GM23338 (cell line): ENCODE measurements around the gene NEO1. TPM values are rescaled to one million over a fixed set of nuclear protein-coding genes. Genes with fewer than 3 reads are reported as not detected.

Source experiments
- ATAC-seq: fragments of 200-7000 bp; cut with Tn5 transposase; 3 replicates; pipeline ENCODE4 v1.9.1; 2020
- DNase-seq: peaks from one replicate; pipeline ENCODE4 v3.0.0-alpha.2; 2015; ENCODE audit warnings: low spot score
- H2AFZ ChIP-seq: fragments of 200-600 bp; sonication (generic); 2 replicates; pipeline ENCODE4 v1.8.0; 2016; ENCODE audit warnings: antibody characterized with exemption, mild to moderate bottlenecking, moderate library complexity
- H3F3A ChIP-seq: fragments of 200-600 bp; sonication (generic); replicated peaks from 2 replicates; pipeline ENCODE4 v1.8.0; 2017; ENCODE audit warnings: antibody characterized with exemption, mixed run types, low read depth
- H3K27ac ChIP-seq: fragments of 200-600 bp; sonication (generic); 2 replicates; pipeline ENCODE4 v1.6.1; 2016; ENCODE audit warnings: low read depth
- H3K27me3 ChIP-seq: fragments of 200-600 bp; sonication (generic); 2 replicates; pipeline ENCODE4 v1.8.0; 2016; ENCODE audit warnings: mild to moderate bottlenecking, mixed run types, moderate library complexity; ENCODE audit not compliant: insufficient read depth
- H3K36me3 ChIP-seq: fragments of 200-600 bp; sonication (generic); 2 replicates; pipeline ENCODE4 v1.8.0; 2016; ENCODE audit warnings: mild to moderate bottlenecking; ENCODE audit not compliant: insufficient read depth
- H3K4me1 ChIP-seq: fragments of 200-600 bp; sonication (generic); 2 replicates; pipeline ENCODE4 v1.8.0; 2016; ENCODE audit warnings: mild to moderate bottlenecking, moderate library complexity; ENCODE audit not compliant: insufficient read depth
- H3K4me2 ChIP-seq: fragments of 200-600 bp; sonication (generic); 2 replicates; pipeline ENCODE4 v1.7.1; 2017; ENCODE audit warnings: mixed run types
- H3K4me3 ChIP-seq: fragments of 200-600 bp; sonication (generic); 2 replicates; pipeline ENCODE4 v1.6.1; 2016; ENCODE audit warnings: mixed run types
- H3K79me2 ChIP-seq: fragments of 200-600 bp; sonication (generic); replicated peaks from 2 replicates; pipeline ENCODE4 v1.8.0; 2017; ENCODE audit warnings: mild to moderate bottlenecking; ENCODE audit not compliant: insufficient read depth
- H3K9me2 ChIP-seq: fragments of 200-600 bp; sonication (generic); 2 replicates; pipeline ENCODE4 v1.8.0; 2017; ENCODE audit not compliant: insufficient read depth
- H4K20me1 ChIP-seq: fragments of 200-600 bp; sonication (generic); replicated peaks from 2 replicates; pipeline ENCODE4 v1.8.0; 2017; ENCODE audit warnings: mild to moderate bottlenecking; ENCODE audit not compliant: insufficient read depth
- H3K27ac Mint-ChIP-seq: 2 replicates; pipeline ENCODE4 v1.8.0; 2020; ENCODE audit warnings: inconsistent platforms, mild to moderate bottlenecking, moderate library complexity, mixed read lengths
- H3K27me3 Mint-ChIP-seq: 3 replicates; pipeline ENCODE4 v1.8.0; 2022; ENCODE audit warnings: low read depth, mild to moderate bottlenecking, moderate library complexity, mixed read lengths, inconsistent platforms; ENCODE audit not compliant: insufficient read depth, poor library complexity
- H3K36me3 Mint-ChIP-seq: 3 replicates; pipeline ENCODE4 v1.8.0; 2021; ENCODE audit warnings: low read depth, mild to moderate bottlenecking, inconsistent platforms, moderate library complexity, mixed read lengths
- H3K4me1 Mint-ChIP-seq: 3 replicates; pipeline ENCODE4 v1.8.0; 2020; ENCODE audit warnings: mild to moderate bottlenecking, inconsistent platforms, mixed read lengths
- H3K4me3 Mint-ChIP-seq: 3 replicates; pipeline ENCODE4 v1.8.0; 2021; ENCODE audit warnings: moderate library complexity, mild to moderate bottlenecking, inconsistent platforms, mixed read lengths
- H3K9me3 Mint-ChIP-seq: 3 replicates; pipeline ENCODE4 v1.8.0; 2020; ENCODE audit warnings: moderate library complexity, mild to moderate bottlenecking, inconsistent platforms, mixed read lengths
- CREB1 ChIP-seq: fragments of 250-450 bp; sonication (Bioruptor Pico); IDR thresholded peaks from 2 replicates; pipeline ENCODE4 v1.5.0; 2020; ENCODE audit warnings: low read depth, mild to moderate bottlenecking, moderate library complexity
- ETS1 ChIP-seq: IDR thresholded peaks from 2 replicates; pipeline ENCODE4 v1.6.1; 2016; ENCODE audit warnings: antibody characterized with exemption
- EZH2 ChIP-seq: fragments of 200-600 bp; sonication (generic); IDR thresholded peaks from one replicate; pipeline ENCODE4 v1.8.0; 2017; ENCODE audit warnings: antibody characterized with exemption, mild to moderate bottlenecking, low read depth; ENCODE audit not compliant: unreplicated experiment
- EZH2phosphoT487 ChIP-seq: fragments of 200-600 bp; sonication (generic); IDR thresholded peaks from one replicate; pipeline ENCODE4 v1.8.1; 2018; ENCODE audit warnings: antibody characterized with exemption; ENCODE audit not compliant: unreplicated experiment
- JUNB ChIP-seq: IDR thresholded peaks from one replicate; pipeline ENCODE4 v1.6.1; 2016; ENCODE audit warnings: antibody characterized with exemption; ENCODE audit not compliant: unreplicated experiment
- NANOG ChIP-seq: IDR thresholded peaks from 2 replicates; pipeline ENCODE4 v1.6.1; 2016; ENCODE audit warnings: antibody characterized with exemption, borderline replicate concordance
- POLR2AphosphoS5 ChIP-seq: IDR thresholded peaks from 2 replicates; pipeline ENCODE4 v1.6.1; 2016; ENCODE audit warnings: antibody characterized with exemption, low read depth
- STAT1 ChIP-seq: IDR thresholded peaks from one replicate; pipeline ENCODE4 v1.6.1; 2016; ENCODE audit warnings: antibody characterized with exemption; ENCODE audit not compliant: unreplicated experiment
- ZNF114 ChIP-seq: fragments of 250-450 bp; sonication (Bioruptor Pico); IDR thresholded peaks from 2 replicates; pipeline ENCODE4 v1.5.0; 2020; ENCODE audit warnings: mild to moderate bottlenecking, moderate library complexity
- ZNF331 ChIP-seq: fragments of 250-450 bp; sonication (Bioruptor Pico); IDR thresholded peaks from 2 replicates; pipeline ENCODE4 v1.5.0; 2020; ENCODE audit warnings: low read depth, mild to moderate bottlenecking, moderate library complexity
- ZNF462 ChIP-seq: fragments of 250-450 bp; sonication (Bioruptor Pico); IDR thresholded peaks from 2 replicates; pipeline ENCODE4 v1.5.0; 2020; ENCODE audit warnings: mild to moderate bottlenecking, moderate library complexity
- polyA plus RNA-seq: library from polyadenylated mRNA; unstranded; fragments of >200 nt; fragmentation: Nextera tagmentation; extraction: Ambion mirVana; gene quantifications from 2 replicates; pipeline ENCODE4 v1.2.1, GENCODE V29; 2016
- total RNA-seq: library from RNA; depleted of rRNA; stranded (reverse); fragments of >200 nt; shearing (Covaris generic); gene quantifications from 2 replicates; pipeline ENCODE4 v1.2.3, GENCODE V29; 2014
- TF ChIP-seq, protein P1 (sequence below), 2 experiments: fragments of 200-600 bp in 1 of 2; sonication (generic) in 1 of 2; conservative IDR thresholded peaks; 2 replicates each; pipeline versions ENCODE4 v1.5.1 to v1.6.1; 2016 to 2017; ENCODE audit warnings: antibody characterized with exemption in 2 of 2, low read depth in 2 of 2, mild to moderate bottlenecking in 2 of 2, moderate library complexity in 1 of 2
- TF ChIP-seq, protein P2 (sequence below): IDR thresholded peaks from one replicate; pipeline ENCODE4 v1.6.1; 2018; ENCODE audit warnings: antibody characterized with exemption; ENCODE audit not compliant: unreplicated experiment

Gene NEO1
- total and polyA plus RNA-seq, 2 experiments from 2014 or later: 8.4 to 45.8 TPM

DNA sequence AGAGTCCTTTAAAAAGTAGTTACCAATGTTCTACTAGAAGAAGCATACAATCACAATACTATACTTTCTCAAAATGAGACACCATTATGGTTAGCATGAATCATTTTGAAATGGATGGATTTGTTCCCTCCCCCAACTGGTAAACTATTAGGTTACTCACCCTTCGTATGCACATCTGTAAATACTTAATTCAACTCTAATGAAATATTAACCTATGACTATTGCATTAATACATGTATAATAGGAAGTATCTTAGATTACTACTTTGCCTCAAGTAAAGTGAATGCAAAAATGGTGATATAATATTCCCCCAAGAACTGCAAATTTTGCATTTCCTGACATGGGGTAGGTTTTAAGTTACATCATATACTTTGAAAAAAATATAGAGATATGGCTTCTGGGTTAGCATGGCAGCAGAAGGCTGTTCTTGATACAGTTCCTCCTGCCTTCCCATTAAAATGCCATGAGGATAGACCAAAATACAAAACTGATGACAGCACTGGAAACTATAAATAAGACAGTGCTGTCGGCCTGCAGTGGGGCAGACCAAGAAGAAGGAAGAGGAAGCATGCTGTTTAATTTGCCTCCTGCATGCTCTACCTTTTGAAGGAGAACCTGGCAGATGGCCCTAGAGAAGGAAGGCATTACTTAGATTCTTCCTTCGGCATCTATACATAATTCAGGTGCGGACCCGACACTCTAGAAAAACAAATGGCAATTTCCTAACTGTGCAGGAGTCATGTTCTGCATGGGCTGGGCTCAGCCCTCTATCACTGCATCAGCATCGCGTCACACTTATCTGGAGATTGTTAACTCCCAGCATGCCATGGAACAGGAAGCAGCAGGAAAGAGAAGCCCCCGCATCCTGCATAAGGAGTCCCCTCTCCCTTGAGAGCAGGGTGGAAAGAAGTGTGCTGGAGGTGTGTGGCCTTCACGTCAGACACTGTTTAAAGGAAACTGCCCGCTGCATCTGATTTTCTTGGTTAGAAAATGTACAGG lies 41.8 kb upstream of the NEO1 start:
- H3K27me3 ChIP-seq: no peaks in the 10 kb centered on the region
- peaks cover 8% of the 10 kb centered on the region for H3K27me3 Mint-ChIP-seq
- H3K9me3 Mint-ChIP-seq: no peaks in the 10 kb centered on the region; the same call in 2 of the 3 replicates
- TF ChIP-seq ZNF331 (CRISPR knock-in tag) (no peak), STAT1 (no peak), EZH2 (no peak), CREB1 (CRISPR knock-in tag) (no peak), JUNB (no peak), EZH2phosphoT487 (no peak), NANOG (no peak), ZNF462 (no peak), ETS1 (no peak), ZNF114 (no peak), POLR2AphosphoS5 (no peak)
- TF ChIP-seq, protein P1, sequence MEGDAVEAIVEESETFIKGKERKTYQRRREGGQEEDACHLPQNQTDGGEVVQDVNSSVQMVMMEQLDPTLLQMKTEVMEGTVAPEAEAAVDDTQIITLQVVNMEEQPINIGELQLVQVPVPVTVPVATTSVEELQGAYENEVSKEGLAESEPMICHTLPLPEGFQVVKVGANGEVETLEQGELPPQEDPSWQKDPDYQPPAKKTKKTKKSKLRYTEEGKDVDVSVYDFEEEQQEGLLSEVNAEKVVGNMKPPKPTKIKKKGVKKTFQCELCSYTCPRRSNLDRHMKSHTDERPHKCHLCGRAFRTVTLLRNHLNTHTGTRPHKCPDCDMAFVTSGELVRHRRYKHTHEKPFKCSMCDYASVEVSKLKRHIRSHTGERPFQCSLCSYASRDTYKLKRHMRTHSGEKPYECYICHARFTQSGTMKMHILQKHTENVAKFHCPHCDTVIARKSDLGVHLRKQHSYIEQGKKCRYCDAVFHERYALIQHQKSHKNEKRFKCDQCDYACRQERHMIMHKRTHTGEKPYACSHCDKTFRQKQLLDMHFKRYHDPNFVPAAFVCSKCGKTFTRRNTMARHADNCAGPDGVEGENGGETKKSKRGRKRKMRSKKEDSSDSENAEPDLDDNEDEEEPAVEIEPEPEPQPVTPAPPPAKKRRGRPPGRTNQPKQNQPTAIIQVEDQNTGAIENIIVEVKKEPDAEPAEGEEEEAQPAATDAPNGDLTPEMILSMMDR (conservative IDR thresholded peaks at IDR 0.05; ENCODE audit: low read depth in 2 of 2): no peak
- TF ChIP-seq, protein P2, sequence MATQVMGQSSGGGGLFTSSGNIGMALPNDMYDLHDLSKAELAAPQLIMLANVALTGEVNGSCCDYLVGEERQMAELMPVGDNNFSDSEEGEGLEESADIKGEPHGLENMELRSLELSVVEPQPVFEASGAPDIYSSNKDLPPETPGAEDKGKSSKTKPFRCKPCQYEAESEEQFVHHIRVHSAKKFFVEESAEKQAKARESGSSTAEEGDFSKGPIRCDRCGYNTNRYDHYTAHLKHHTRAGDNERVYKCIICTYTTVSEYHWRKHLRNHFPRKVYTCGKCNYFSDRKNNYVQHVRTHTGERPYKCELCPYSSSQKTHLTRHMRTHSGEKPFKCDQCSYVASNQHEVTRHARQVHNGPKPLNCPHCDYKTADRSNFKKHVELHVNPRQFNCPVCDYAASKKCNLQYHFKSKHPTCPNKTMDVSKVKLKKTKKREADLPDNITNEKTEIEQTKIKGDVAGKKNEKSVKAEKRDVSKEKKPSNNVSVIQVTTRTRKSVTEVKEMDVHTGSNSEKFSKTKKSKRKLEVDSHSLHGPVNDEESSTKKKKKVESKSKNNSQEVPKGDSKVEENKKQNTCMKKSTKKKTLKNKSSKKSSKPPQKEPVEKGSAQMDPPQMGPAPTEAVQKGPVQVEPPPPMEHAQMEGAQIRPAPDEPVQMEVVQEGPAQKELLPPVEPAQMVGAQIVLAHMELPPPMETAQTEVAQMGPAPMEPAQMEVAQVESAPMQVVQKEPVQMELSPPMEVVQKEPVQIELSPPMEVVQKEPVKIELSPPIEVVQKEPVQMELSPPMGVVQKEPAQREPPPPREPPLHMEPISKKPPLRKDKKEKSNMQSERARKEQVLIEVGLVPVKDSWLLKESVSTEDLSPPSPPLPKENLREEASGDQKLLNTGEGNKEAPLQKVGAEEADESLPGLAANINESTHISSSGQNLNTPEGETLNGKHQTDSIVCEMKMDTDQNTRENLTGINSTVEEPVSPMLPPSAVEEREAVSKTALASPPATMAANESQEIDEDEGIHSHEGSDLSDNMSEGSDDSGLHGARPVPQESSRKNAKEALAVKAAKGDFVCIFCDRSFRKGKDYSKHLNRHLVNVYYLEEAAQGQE: no peak
- no peak for DNase-seq
- H3K4me3 ChIP-seq: no peak overlapping the region
- H3K4me1 Mint-ChIP-seq: peaks cover 4% of the 10 kb centered on the region; the same call in 2 of the 3 replicates
- peaks cover 12% of the 10 kb centered on the region; the same call in 1 of the 2 replicates for H3K9me2 ChIP-seq
- no peak overlapping the region for H3K27ac Mint-ChIP-seq
- no peak for ATAC-seq
- H3K36me3 Mint-ChIP-seq: no peaks in the 10 kb centered on the region
- peak overlapping the region; percentile 74 for H2AFZ ChIP-seq
- H3K36me3 ChIP-seq: no peaks in the 10 kb centered on the region
- H3K4me3 Mint-ChIP-seq: no peak overlapping the region
- H3K27ac ChIP-seq: no peak overlapping the region
- no peaks in the 10 kb centered on the region for H3F3A ChIP-seq
- H4K20me1 ChIP-seq: no peaks in the 10 kb centered on the region
- H3K4me2 ChIP-seq: no peak overlapping the region
- H3K4me1 ChIP-seq: 0 out of 2 replicates have a peak, but pooled peaks cover 5% of the 10 kb centered on the region
- H3K79me2 ChIP-seq: no peaks in the 10 kb centered on the region
